Skin epidermis (tissue), 12 donors: Measurements from ENCODE around the gene UNC79.
"Not testable (repeated sequence)": the region's sequence is repeated elsewhere in the genome, so short reads cannot be mapped to it uniquely, and the experiment has no call there.

Source experiments
- H3K27ac ChIP-seq, 21 experiments: fragments of 200-600 bp; sonication (generic) in 11 of 21; one replicate each; pipeline ENCODE4 v1.5.0; 2020; ENCODE audit warnings: mild to moderate bottlenecking in 3 of 21, inconsistent platforms in 2 of 21, moderate library complexity in 2 of 21
- H3K4me3 ChIP-seq, 7 experiments: fragments of 200-600 bp; sonication (generic) in 2 of 7; one replicate each; pipeline ENCODE4 v1.5.0; 2020; ENCODE audit warnings: inconsistent platforms in 2 of 7, mild to moderate bottlenecking in 2 of 7, moderate library complexity in 1 of 7

The UNC79 gene

GRCh38 chr14:93490001-93490400 lies 59.3 kb downstream of the UNC79 start:
- no peak overlapping the region for H3K4me3 ChIP-seq
- no peak overlapping the region for H3K27ac ChIP-seq

- no peak overlapping the region for H3K27ac ChIP-seq
- H3K4me3 ChIP-seq = no peak overlapping the region
Observed at GRCh38 chr14:93493054-93493453, 62.3 kb downstream of the UNC79 start.

- H3K27ac ChIP-seq, H3K4me3 ChIP-seq: not testable (repeated sequence)
Observed at GRCh38 chr14:93493622-93494021, 62.9 kb downstream of the UNC79 start.

GRCh38 chr14:93496856-93497741 lies 66.4 kb downstream of the UNC79 start:
- no peak overlapping the region for H3K27ac ChIP-seq

GRCh38 chr14:93510056-93510455 lies 79.3 kb downstream of the UNC79 start:
- H3K27ac ChIP-seq = peak overlapping the region in 3 of 21 experiments; percentile 3 to 34 (median 25)

More at GRCh38 chr14:93496856-93497741, 66.4 kb downstream of the UNC79 start:
- H3K4me3 ChIP-seq = no peak overlapping the region

GRCh38 chr14:93511001-93511400 lies 80.3 kb downstream of the UNC79 start:
- no peak overlapping the region for H3K27ac ChIP-seq

More at GRCh38 chr14:93510056-93510455, 79.3 kb downstream of the UNC79 start:
- H3K4me3 ChIP-seq = no peak overlapping the region

GRCh38 chr14:93520053-93520607 lies 89.4 kb downstream of the UNC79 start:
- Histone ChIP-seq H3K4me3 (no peak overlapping the region), H3K27ac (no peak overlapping the region)

More at GRCh38 chr14:93511001-93511400, 80.3 kb downstream of the UNC79 start:
- H3K4me3 ChIP-seq = no peak overlapping the region

GRCh38 chr14:93522221-93522620 lies 91.5 kb downstream of the UNC79 start:
- Histone ChIP-seq H3K4me3 (no peak overlapping the region), H3K27ac (no peak overlapping the region)

- not testable (repeated sequence) for H3K27ac ChIP-seq, H3K4me3 ChIP-seq
Observed at GRCh38 chr14:93525216-93525615, 94.5 kb downstream of the UNC79 start.

GRCh38 chr14:93525696-93526451 lies 95.1 kb downstream of the UNC79 start:
- H3K27ac ChIP-seq = no peak overlapping the region
- no peak overlapping the region for H3K4me3 ChIP-seq

- Histone ChIP-seq H3K27ac (no peak overlapping the region), H3K4me3 (no peak overlapping the region)
Observed at GRCh38 chr14:93527203-93527607, 96.5 kb downstream of the UNC79 start.

- Histone ChIP-seq H3K27ac (no peak overlapping the region), H3K4me3 (no peak overlapping the region)
Observed at GRCh38 chr14:93528884-93529558, 98.3 kb downstream of the UNC79 start.

- no peak overlapping the region for H3K4me3 ChIP-seq
- H3K27ac ChIP-seq = no peak overlapping the region
Observed at GRCh38 chr14:93531644-93532043, 100.9 kb downstream of the UNC79 start.

- no peak overlapping the region for H3K4me3 ChIP-seq
- no peak overlapping the region for H3K27ac ChIP-seq
Observed at GRCh38 chr14:93532541-93532940, 101.8 kb downstream of the UNC79 start.

- Histone ChIP-seq H3K4me3 (no peak overlapping the region), H3K27ac (no peak overlapping the region)
Observed at GRCh38 chr14:93533437-93533836, 102.7 kb downstream of the UNC79 start.

GRCh38 chr14:93533842-93534241 lies 103.1 kb downstream of the UNC79 start:
- no peak overlapping the region for H3K27ac ChIP-seq
- H3K4me3 ChIP-seq = no peak overlapping the region

- H3K4me3 ChIP-seq = no peak overlapping the region
- H3K27ac ChIP-seq = no peak overlapping the region
Observed at GRCh38 chr14:93535537-93535936, 104.8 kb downstream of the UNC79 start.

- H3K4me3 ChIP-seq = no peak overlapping the region
- H3K27ac ChIP-seq = no peak overlapping the region
Observed at GRCh38 chr14:93536945-93537344, 106.2 kb downstream of the UNC79 start.

- no peak overlapping the region for H3K27ac ChIP-seq
- H3K4me3 ChIP-seq = no peak overlapping the region
Observed at GRCh38 chr14:93537951-93538350, 107.2 kb downstream of the UNC79 start.

- no peak overlapping the region for H3K4me3 ChIP-seq
- H3K27ac ChIP-seq = no peak overlapping the region
Observed at GRCh38 chr14:93538413-93538812, 107.7 kb downstream of the UNC79 start.
